HUES64 (cell line): Measurements from ENCODE around the gene ZBTB8B.
"Not testable (repeated sequence)": the region's sequence is repeated elsewhere in the genome, so short reads cannot be mapped to it uniquely, and the experiment has no call there.

ENCODE experiments used
- H3K27ac ChIP-seq: 2 replicates; pipeline ENCODE4 v1.7.0; 2013; ENCODE audit warnings: low read depth, low read length, inconsistent platforms
- H3K27me3 ChIP-seq: 2 replicates; pipeline ENCODE4 v1.6.1; 2013; ENCODE audit warnings: mild to moderate bottlenecking, low read length; ENCODE audit not compliant: insufficient read depth
- H3K36me3 ChIP-seq: 2 replicates; pipeline ENCODE4 v1.6.1; 2013; ENCODE audit warnings: mild to moderate bottlenecking, low read length; ENCODE audit not compliant: insufficient read depth
- H3K4me1 ChIP-seq: 2 replicates; pipeline ENCODE4 v1.6.1; 2013; ENCODE audit warnings: mild to moderate bottlenecking, low read length, moderate library complexity; ENCODE audit not compliant: insufficient read depth
- H3K4me3 ChIP-seq: 2 replicates; pipeline ENCODE4 v1.5.1; 2013; ENCODE audit warnings: mild to moderate bottlenecking, low read length, moderate library complexity
- H3K9ac ChIP-seq: 2 replicates; pipeline ENCODE4 v1.6.1; 2013; ENCODE audit warnings: mild to moderate bottlenecking, low read depth, low read length
- H3K9me3 ChIP-seq: 2 replicates; pipeline ENCODE4 v1.6.1; 2013; ENCODE audit warnings: low read depth, low read length; ENCODE audit not compliant: insufficient read depth
- WGBS: fragments of 150-250, 120-280 bp; methylation state at CpG from one replicate; pipeline ENCODE4 v1.1.7; 2013; ENCODE audit warnings: missing lambda C conversion rate; 5-methylcytosine and 5-hydroxymethylcytosine counted together

ZBTB8B gene

DNA sequence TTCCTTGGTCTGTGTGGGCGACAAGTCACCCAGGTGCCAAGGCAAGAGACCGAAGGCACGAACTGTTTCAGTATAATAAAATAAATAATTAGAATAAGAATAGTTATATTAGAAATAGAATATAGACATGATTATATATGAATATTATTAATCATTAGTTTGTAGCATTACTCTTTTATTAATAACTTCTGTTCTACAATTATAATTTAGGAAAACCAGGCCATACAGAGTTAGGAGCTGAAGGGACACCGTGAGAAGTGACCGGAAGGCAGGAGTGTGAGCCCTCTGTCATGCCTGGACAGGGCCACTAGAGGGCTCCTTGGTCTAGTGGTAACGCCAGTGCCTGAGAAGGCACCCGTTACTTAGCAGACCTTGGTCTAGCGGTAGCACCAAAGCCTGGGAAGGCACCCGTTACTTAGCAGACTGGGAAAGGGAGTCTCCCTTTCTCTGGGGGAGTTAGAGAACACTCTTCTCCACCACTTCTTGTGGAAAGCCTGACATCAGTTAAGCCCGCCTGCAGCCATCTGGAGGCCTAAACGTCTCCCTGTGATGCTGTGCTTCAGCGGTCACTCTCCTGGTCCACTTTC lies 16.6 kb upstream of the ZBTB8B start:
- Histone ChIP-seq H3K27ac (peak overlapping the region; percentile 87; the same call in 1 of the 2 replicates), H3K9me3 (peaks cover 27% of the 10 kb centered on the region), H3K4me1 (peaks cover 37% of the 10 kb centered on the region), H3K4me3 (peak overlapping the region; percentile 39)
- not testable (repeated sequence) for H3K36me3 ChIP-seq, H3K9ac ChIP-seq, H3K27me3 ChIP-seq
- 32% methylated on average over 10 of the region's 12 CpGs for WGBS

DNA sequence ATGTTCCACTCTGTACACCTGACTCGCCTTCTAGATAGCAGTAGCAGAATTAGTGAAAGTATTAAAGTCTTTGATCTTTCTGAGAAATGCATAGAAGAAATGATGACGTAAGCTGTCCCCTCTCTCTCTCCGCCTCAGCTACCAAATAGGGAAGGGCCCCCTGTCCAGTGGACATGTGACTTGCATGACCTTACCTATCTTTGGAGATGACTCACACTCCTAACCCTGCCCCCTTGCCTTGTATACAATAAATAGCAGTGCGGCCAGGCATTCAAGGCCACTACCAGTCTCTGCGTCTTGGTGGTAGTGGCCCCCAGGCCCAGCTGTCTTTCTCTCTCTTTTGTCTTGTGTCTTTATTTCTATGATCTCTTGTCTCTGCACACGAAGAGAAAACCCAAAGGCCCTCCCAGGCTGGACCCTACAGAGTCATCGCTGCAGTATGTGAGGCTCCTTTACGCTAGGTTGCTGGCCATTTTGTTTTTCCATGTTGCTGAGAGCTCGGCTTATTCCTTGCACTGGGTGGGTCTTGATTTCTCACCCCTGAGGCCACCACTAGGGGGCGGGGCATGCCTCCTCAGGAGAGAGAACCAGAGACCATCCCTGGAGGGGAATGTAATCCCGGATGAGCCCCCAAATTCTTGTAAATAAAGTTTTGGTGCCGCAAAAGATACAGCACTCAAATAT lies 16.0 kb upstream of the ZBTB8B start:
- H3K9me3 ChIP-seq = peaks cover 27% of the 10 kb centered on the region
- WGBS = 89% methylated on average over 12 of the region's 12 CpGs
- H3K27me3 ChIP-seq = no peaks in the 10 kb centered on the region
- H3K4me3 ChIP-seq = no peak overlapping the region
- peak overlapping the region; percentile 87; the same call in 1 of the 2 replicates for H3K27ac ChIP-seq
- H3K9ac ChIP-seq = no peak overlapping the region
- no peaks in the 10 kb centered on the region for H3K36me3 ChIP-seq
- peaks cover 32% of the 10 kb centered on the region for H3K4me1 ChIP-seq

DNA sequence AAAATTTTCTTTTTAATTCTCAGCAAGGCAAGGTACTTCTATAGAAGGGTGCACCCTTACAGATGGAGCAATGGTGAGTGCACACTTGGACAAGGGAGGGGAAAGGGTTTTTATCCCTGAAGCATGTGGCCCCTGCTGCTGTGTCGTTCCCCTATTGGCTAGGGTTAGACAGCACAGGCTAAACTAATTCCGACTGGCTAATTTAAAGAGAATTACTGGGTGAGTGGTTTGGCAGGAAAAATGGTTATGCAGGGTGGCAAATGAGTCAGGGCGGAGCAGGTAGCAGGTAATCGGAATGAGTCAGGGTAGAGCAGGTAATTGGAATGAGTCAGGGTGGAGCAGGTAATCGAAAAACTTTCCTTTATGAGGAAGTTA lies 15.4 kb upstream of the ZBTB8B start:
- Histone ChIP-seq H3K9me3 (peaks cover 27% of the 10 kb centered on the region), H3K4me1 (peaks cover 30% of the 10 kb centered on the region)
- H3K27ac ChIP-seq, H3K4me3 ChIP-seq, H3K36me3 ChIP-seq, H3K9ac ChIP-seq, H3K27me3 ChIP-seq: not testable (repeated sequence)
- 93% methylated on average over 5 of the region's 5 CpGs for WGBS

DNA sequence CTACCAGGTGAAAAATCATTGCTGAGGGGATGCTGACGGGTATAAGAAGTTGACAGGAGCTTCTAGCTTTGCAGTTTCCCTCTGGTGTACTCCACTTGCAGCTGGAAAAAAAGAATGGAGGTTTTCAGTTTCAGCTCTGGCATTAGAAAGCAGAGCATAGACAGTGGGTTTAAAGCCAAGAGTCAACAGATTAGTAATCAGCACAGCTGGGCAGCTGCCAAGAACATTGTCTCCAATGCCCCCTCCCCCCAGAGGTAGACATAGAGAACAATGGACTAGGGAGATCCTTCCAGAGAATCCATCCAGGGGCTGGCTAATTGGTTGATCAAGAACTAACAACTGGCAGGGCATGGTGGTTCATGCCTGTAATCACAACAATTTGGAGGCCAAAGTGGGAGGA lies 10.1 kb upstream of the ZBTB8B start:
- no peak overlapping the region for H3K4me3 ChIP-seq
- WGBS = 70% methylated on average over 1 of the region's 1 CpG

DNA sequence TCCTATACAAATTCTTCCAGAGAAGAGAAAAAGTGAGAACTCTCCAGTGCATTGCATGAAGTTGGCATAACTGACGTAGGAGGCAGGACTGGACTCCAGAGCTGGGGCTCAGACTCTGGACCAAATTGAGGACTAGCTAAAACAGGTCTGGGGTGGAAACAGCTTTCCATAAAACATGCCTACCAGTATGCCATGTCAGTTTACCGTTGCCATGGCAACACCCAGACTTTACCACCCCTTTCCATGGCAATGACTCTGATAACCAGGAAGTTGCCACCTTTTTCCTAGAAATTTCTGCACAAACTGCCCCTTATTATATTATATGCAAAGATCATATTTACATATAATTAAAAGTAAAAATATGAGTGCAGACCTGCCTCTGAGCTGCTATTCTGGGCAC lies 8.9 kb upstream of the ZBTB8B start:
- Histone ChIP-seq H3K4me3 (no peak overlapping the region), H3K36me3 (no peaks in the 10 kb centered on the region), H3K9ac (no peak overlapping the region), H3K27ac (no peak overlapping the region), H3K9me3 (peaks cover 25% of the 10 kb centered on the region), H3K27me3 (no peaks in the 10 kb centered on the region), H3K4me1 (0 out of 2 replicates have a peak, but pooled peaks cover 5% of the 10 kb centered on the region)
- WGBS = 96% methylated on average over 2 of the region's 2 CpGs

More for the DNA sequence above, 10.1 kb upstream of the ZBTB8B start:
- H3K27me3 ChIP-seq = no peaks in the 10 kb centered on the region
- no peak overlapping the region for H3K9ac ChIP-seq
- H3K36me3 ChIP-seq = no peaks in the 10 kb centered on the region
- peaks cover 32% of the 10 kb centered on the region for H3K9me3 ChIP-seq
- H3K4me1 ChIP-seq = 0 out of 2 replicates have a peak, but pooled peaks cover 5% of the 10 kb centered on the region
- H3K27ac ChIP-seq = no peak overlapping the region; the same call in 1 of the 2 replicates

DNA sequence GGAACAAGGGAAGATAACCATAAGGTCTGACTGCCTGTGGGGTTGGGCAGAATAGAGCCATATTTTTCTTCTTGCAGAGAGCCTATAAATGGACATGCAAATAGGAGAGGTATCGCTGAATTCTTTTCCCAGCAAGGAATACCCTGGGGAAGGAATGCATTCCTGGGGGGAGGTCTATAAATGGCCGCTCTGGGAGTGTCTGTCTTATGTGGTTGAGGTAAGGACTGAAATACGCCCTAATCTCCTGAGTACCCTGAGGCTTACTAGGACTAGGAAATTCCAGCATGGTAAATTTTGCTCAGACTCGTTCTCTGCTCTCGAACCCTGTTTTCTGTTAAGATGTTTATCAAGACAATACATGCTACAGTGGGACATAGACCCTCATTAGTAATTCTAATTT lies 6.1 kb upstream of the ZBTB8B start:
- H3K4me1 ChIP-seq, H3K27ac ChIP-seq, H3K9ac ChIP-seq, H3K27me3 ChIP-seq, H3K4me3 ChIP-seq, H3K36me3 ChIP-seq: not testable (repeated sequence)
- 91% methylated on average over 5 of the region's 5 CpGs for WGBS
- H3K9me3 ChIP-seq = peaks cover 20% of the 10 kb centered on the region

DNA sequence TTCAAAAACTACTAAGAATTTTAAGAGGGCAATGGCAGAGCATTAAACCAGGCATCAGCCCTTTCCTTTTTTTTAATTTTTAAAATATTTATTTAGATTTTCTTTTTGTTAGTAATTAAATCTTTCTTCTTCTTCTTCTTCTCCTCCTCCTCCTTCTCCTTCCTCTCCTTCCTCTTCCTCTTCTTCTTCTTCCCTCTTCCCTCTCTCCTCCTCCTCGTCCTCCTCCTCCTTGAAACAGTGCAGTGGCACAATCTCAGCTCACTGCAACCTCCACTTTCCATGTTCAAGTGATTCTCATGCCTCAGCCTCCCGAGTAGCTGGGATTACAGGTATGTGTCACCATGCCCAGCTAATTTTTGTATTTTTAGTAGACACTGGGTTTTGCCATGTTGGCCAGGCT lies 1.9 kb upstream of the ZBTB8B start:
- H3K4me3 ChIP-seq, H3K27me3 ChIP-seq, H3K36me3 ChIP-seq, H3K27ac ChIP-seq, H3K9ac ChIP-seq, H3K4me1 ChIP-seq: not testable (repeated sequence)
- WGBS = 86% methylated on average over 2 of the region's 2 CpGs
- H3K9me3 ChIP-seq = peaks cover 19% of the 10 kb centered on the region

DNA sequence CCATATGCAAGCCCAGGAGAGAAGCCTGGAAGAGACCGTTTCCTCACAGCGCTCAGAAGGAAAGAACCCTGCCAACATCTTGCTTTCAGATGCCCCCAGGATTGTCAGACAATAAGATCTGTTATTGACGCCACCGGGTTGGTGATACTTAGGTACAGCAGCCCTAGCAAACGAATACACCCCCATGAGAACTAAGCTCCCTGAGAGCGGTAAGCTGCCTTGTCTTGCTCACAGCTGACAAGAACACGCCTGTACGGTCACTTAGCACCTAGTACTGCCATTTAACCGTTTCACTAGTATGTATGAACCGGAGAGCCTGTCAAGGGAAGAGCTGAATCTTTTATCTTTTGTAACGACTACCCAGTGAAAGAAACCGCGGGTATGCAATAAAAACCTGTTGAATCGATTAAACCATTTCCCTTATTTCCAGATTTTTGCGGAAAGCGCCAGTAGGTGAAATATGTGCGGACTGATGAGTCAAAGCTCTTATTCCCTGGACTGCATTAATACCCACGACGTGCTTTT lies 619 bp upstream of the ZBTB8B start:
- H3K9me3 ChIP-seq = peaks cover 7% of the 10 kb centered on the region; the same call in 1 of the 2 replicates
- WGBS = 14% methylated on average over 19 of the region's 19 CpGs
- H3K4me1 ChIP-seq = peaks cover 3% of the 10 kb centered on the region; the same call in 1 of the 2 replicates
- no peaks in the 10 kb centered on the region for H3K36me3 ChIP-seq
- peaks cover 6% of the 10 kb centered on the region; the same call in 1 of the 2 replicates for H3K27me3 ChIP-seq
- peak overlapping the region; percentile 76 for H3K4me3 ChIP-seq
- H3K27ac ChIP-seq = no peak overlapping the region
- H3K9ac ChIP-seq = peak overlapping the region; percentile 61; the same call in 1 of the 2 replicates

DNA sequence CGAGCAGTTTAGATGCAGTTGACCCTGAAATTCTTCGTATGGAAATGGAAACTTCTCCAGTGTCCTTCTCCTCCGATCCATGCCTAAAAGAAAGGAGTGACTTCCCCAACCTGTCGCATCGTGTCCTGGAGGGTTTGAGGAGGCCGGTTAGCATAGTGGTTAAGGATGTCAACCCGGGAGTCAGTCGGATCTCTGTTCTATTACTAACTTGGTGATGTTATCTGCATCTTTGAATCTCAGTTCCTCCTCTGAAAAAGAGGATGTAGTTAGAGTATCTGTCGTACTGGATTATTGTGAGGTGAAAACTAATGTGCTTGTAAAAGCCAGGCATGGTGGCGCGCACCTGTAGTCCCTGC lies 684 bp downstream of the ZBTB8B start:
- 44% methylated on average over 10 of the region's 11 CpGs for WGBS
- H3K27ac ChIP-seq = no peak overlapping the region
- peak overlapping the region; percentile 76 for H3K4me3 ChIP-seq
- H3K9me3 ChIP-seq = no peaks in the 10 kb centered on the region
- H3K36me3 ChIP-seq = no peaks in the 10 kb centered on the region
- peaks cover 3% of the 10 kb centered on the region; the same call in 1 of the 2 replicates for H3K4me1 ChIP-seq
- H3K27me3 ChIP-seq = peaks cover 6% of the 10 kb centered on the region; the same call in 1 of the 2 replicates
- no peak overlapping the region for H3K9ac ChIP-seq

DNA sequence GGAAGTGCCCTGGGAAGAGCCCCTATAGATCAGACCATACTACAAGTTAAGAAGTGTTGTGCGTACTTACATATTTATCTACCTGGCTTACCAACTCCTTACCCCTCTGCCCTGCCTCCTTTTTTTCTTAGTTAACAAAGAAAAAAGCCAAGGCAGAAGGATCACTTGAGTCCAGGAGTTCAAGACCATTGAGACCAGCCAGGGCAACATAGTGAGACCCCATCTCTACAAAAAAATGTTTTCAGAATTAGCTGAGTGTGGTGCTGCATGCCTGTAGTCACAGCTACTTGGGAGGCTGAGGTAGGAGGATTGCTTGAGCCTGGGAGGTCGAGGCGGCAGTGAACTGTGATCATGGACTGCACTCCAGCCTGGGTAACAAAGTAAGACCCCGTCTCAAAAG lies 1.9 kb downstream of the ZBTB8B start:
- 93% methylated on average over 4 of the region's 4 CpGs for WGBS
- no peak overlapping the region for H3K9ac ChIP-seq
- peaks cover 6% of the 10 kb centered on the region; the same call in 1 of the 2 replicates for H3K27me3 ChIP-seq
- H3K9me3 ChIP-seq = no peaks in the 10 kb centered on the region
- H3K4me3 ChIP-seq = no peak overlapping the region
- no peak overlapping the region for H3K27ac ChIP-seq
- H3K36me3 ChIP-seq = peaks cover 5% of the 10 kb centered on the region
- H3K4me1 ChIP-seq = peaks cover 3% of the 10 kb centered on the region; the same call in 1 of the 2 replicates

DNA sequence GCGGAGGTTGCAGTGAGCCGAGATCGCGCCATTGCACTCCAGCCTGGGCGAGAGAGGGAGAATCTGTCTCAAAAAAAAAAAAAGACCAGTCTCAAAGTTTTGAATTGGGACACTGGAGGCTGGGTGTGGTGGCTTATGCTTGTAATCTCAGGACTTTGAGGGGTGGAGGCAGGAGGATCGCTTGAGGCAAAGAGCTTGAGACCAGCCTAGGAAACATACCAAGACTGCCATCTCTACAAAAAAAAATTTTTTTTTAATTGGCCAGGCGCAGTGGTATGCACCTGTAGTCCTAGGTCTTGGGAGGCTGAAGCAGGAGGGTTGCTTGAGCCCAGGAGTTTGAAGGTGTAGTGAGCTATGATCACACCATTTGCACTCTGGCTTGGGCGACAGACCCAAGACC lies 3.9 kb downstream of the ZBTB8B start:
- Histone ChIP-seq H3K36me3 (peaks cover 9% of the 10 kb centered on the region), H3K4me1 (peaks cover 3% of the 10 kb centered on the region; the same call in 1 of the 2 replicates), H3K9me3 (no peaks in the 10 kb centered on the region), H3K9ac (no peak overlapping the region), H3K27me3 (peaks cover 6% of the 10 kb centered on the region; the same call in 1 of the 2 replicates), H3K4me3 (no peak overlapping the region), H3K27ac (no peak overlapping the region)
- 99% methylated on average over 6 of the region's 8 CpGs for WGBS
